A172 (cell line): ENCODE results near the gene SRRM1. TPM values are rescaled to one million over a fixed set of nuclear protein-coding genes. Genes with fewer than 3 reads are reported as not detected.
"Not testable (repeated sequence)": the region's sequence is repeated elsewhere in the genome, so short reads cannot be mapped to it uniquely, and the experiment has no call there.

ENCODE experiments used
- DNase-seq: peaks from one replicate; pipeline ENCODE4 v3.0.0-alpha.2; 2015; ENCODE audit warnings: low spot score
- total RNA-seq: library from RNA; depleted of rRNA; stranded (reverse); fragments of >200 nt; shearing (Covaris generic); gene quantifications from 2 replicates; pipeline ENCODE4 v1.2.3, GENCODE V29; 2014

SRRM1 gene
- total RNA-seq, 1 experiment from 2014 or later = 16.8 TPM

- DNase-seq = peak; percentile 2
These were observed 429 bp downstream of the SRRM1 start for GRCh38 chr1:24643363-24644099.

GRCh38 chr1:24644100-24644384 is 940 bp downstream of the SRRM1 start:
- DNase-seq = no peak

GRCh38 chr1:24648919-24649318 is 5.8 kb downstream of the SRRM1 start:
- DNase-seq = no peak

GRCh38 chr1:24652382-24652781 is 9.3 kb downstream of the SRRM1 start:
- DNase-seq = no peak

GRCh38 chr1:24654010-24654409 is 10.9 kb downstream of the SRRM1 start:
- DNase-seq = no peak

- no peak for DNase-seq
These were observed 12.9 kb downstream of the SRRM1 start for GRCh38 chr1:24656046-24656445.

GRCh38 chr1:24657781-24658180 is 14.7 kb downstream of the SRRM1 start:
- no peak for DNase-seq

- DNase-seq = no peak
These were observed 16.2 kb downstream of the SRRM1 start for GRCh38 chr1:24659166-24659904.

- no peak for DNase-seq
These were observed 17.0 kb downstream of the SRRM1 start for GRCh38 chr1:24659993-24660665.

- no peak for DNase-seq
These were observed 21.5 kb downstream of the SRRM1 start for GRCh38 chr1:24664507-24665033.

- DNase-seq = no peak
These were observed 23.7 kb downstream of the SRRM1 start for GRCh38 chr1:24666794-24667193.

- DNase-seq = not testable (repeated sequence)
These were observed 28.3 kb downstream of the SRRM1 start for GRCh38 chr1:24671372-24671771.

GRCh38 chr1:24672686-24673085 is 29.6 kb downstream of the SRRM1 start:
- DNase-seq = not testable (repeated sequence)

- DNase-seq = no peak
These were observed 30.2 kb downstream of the SRRM1 start for GRCh38 chr1:24673341-24673740.

- DNase-seq = peak; percentile 50
These were observed 35.3 kb downstream of the SRRM1 start for GRCh38 chr1:24678421-24678820.

GRCh38 chr1:24679725-24680124 is 36.6 kb downstream of the SRRM1 start:
- DNase-seq = no peak

GRCh38 chr1:24683713-24684162 is 40.6 kb downstream of the SRRM1 start:
- peak; percentile 94 for DNase-seq

- DNase-seq = no peak
These were observed 44.9 kb downstream of the SRRM1 start for GRCh38 chr1:24688033-24688432.

- DNase-seq = peak; percentile 60
These were observed 45.6 kb downstream of the SRRM1 start for GRCh38 chr1:24688621-24689195.

GRCh38 chr1:24691051-24691450 is 47.9 kb downstream of the SRRM1 start:
- DNase-seq = no peak

- DNase-seq = no peak
These were observed 49.4 kb downstream of the SRRM1 start for GRCh38 chr1:24692351-24692980.
